Urothelium cell line (cell line): Measurements from ENCODE around the gene SFT2D3.

ENCODE experiments used
- DNase-seq: peaks from one replicate; pipeline ENCODE4 v3.0.0; 2011; ENCODE audit warnings: low spot score, mixed read lengths
- FAIRE-seq: peaks from 2 replicates; lab custom pipeline; 2011; peaks lifted over from hg19 to GRCh38; lab: Jason Lieb, UNC

Gene SFT2D3

DNA sequence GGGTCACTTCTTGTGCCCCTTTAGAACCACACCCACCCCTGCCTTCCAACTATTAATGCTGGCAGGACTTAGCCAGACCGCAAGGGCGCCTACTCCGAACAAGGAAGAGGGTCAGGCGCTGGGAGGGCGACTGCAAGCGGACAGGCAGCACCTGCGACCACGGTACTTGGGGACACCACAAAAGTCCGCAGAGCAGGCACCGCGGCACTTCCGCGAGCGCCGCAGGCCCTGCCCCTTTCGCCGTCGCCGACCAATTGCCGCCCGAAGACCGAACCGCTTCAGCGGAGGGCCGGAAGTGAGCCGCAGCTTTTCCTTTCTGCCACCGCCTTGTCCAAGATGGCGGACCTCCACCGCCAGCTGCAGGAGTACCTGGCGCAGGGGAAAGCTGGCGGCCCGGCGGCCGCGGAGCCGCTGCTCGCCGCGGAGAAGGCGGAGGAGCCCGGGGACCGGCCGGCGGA is at the start of gene SFT2D3:
SFT2D3 (plus strand) TSS at position 305 of the 458 bp plus-strand sequence; CDS start at position 337, 32 bp downstream.
- peak; percentile 99 for DNase-seq
- FAIRE-seq = peak; percentile 76

GRCh38 chr2:127651971-127652550 is 49.2 kb upstream of the SFT2D3 start:
- no peak for FAIRE-seq
- DNase-seq = no peak

- DNase-seq = no peak
- no peak for FAIRE-seq
These were observed 48.4 kb upstream of the SFT2D3 start for GRCh38 chr2:127652786-127653357.

DNA sequence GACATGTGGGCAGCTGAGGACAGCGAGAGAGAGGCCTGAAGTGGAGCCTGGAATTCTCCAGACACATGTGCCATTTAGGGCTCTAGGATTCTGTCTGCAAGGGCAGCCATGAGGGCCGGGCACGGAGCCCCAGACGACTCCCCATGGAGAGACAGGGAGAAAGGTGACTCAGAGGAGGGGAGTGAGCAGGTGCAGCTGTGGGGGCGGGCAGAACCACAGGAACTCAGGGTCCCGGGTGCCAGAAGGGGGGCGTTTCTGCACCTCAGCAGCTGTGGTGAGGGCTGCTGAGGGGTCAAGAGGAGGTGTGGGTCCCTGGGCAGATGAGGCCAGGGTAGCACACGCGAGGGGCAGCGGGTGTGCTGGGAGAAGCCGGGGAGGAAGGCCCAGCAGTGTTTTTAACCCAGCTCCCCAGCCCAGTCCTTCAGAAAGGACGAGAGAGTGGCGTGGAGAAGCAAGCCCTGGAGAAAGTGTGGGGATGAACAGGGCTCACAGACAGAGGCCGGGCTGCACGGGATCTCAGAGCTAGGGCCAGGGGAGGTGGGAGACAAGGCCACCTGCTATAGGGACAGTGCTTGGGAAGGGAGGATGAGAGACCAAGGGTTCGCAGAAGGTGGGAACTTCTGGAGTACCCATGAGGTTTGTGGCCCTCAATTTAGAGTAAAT is 47.7 kb upstream of the SFT2D3 start:
- FAIRE-seq (no peak), DNase-seq (no peak)

DNA sequence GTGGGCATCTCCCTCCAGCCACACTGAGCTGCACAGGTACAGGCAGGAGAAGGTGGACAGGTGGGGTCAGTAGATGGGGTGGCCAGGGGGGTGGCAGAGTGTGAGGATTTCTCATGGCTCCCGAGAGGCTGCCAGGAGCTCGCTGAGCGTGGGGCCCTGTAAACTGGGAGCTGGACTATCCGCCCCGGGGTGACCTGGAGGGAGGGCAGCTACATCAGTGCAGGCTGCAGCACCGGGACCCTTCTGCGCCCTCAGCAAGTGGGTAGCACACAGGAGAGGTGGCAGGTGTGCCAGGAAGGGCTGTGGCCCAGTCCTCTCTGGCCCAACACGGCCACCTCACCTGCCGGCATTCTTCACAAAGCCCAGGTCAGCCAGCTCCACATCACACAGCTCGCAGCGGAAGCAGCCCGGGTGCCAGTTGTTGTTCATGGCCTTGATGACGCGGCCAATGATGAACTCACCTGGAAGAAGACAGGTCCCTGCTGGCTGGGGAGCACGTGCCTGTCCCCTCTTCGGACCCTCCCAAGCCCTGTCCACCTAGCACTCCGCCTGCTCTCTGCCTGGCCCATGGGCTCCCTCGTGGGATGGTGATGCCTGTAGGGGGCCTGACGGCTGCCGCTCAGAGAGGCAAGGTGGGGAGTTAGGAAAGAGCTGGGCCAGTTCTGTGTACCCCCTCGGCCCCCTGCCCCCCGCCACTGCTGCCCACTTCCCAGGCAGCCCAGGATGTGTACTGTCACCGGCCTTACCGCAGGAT is 47.0 kb upstream of the SFT2D3 start:
- peak; percentile 70 for FAIRE-seq

GRCh38 chr2:127654838-127655175 is 46.5 kb upstream of the SFT2D3 start:
- FAIRE-seq (no peak), DNase-seq (no peak)

More for the DNA sequence above, 47.0 kb upstream of the SFT2D3 start:
- DNase-seq = no peak

- DNase-seq (no peak), FAIRE-seq (no peak)
These were observed 45.9 kb upstream of the SFT2D3 start for GRCh38 chr2:127655209-127656073.

- peak; percentile 30 for FAIRE-seq
- DNase-seq = no peak
These were observed 44.6 kb upstream of the SFT2D3 start for GRCh38 chr2:127656569-127657231.

DNA sequence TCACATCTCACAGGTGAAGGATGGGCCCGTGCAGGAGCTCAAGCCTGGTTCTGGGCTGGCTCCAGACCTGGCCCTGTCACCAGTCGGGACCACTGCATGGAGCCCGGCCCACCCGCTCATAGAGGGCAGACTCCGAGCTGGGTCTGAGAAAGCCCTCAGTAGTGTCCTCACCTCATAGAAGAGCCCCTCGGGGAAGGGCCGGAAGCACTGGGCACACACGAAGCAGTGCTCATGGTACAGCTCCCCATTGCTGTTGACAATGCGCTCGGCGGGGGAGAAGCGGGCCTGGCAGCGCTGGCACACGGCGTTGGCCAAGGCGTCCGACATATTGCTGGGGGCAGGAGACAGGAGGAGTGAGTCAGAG is 44.1 kb upstream of the SFT2D3 start:
- FAIRE-seq (no peak), DNase-seq (no peak)

GRCh38 chr2:127658146-127658545 is 43.2 kb upstream of the SFT2D3 start:
- DNase-seq = no peak
- FAIRE-seq = no peak

GRCh38 chr2:127658641-127659407 is 42.5 kb upstream of the SFT2D3 start:
- no peak for FAIRE-seq

DNA sequence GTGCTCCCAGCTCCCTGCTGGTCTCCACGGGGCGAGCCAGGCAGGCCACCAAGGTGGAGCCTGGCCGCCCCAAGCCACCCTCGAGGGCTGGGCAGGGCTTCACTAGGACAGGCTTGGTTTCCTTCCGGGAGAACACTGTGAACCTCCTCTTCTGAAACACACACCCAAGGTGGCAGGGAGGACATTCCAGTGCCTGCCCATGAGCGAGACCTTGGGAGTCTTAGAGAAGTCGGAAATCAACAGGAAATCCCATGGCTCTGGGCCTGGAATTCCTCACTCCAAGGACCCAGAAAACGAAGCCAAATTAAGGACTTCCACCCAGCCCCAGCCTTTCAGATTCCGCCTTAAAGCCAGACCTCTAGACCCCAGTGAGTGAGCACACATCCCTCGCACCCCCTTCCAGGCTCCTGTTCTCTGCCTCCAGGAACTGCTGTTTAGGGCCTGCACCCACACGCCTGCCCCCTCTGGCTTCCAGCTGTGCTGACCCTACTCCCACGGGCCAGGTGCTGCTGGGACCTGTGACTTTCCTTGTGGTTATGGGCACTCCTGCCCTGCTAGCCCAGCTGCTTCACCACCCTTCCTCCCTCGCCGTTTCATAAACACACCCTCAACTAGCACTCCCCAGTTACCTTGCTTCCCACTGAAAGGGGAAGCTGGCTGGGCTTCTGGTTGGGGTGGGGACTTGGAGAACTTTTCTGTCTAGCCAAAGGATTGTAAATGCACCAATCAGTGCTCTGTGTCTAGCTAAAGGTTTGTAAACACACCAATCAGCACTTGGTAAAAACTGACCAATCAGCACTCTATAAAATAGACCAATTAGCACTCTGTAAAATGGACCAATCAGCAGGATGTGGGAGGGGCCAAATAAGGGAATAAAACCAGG is 41.6 kb upstream of the SFT2D3 start:
- DNase-seq = no peak
- no peak for FAIRE-seq

More at GRCh38 chr2:127658641-127659407, 42.5 kb upstream of the SFT2D3 start:
- no peak for DNase-seq

GRCh38 chr2:127660291-127660578 is 41.1 kb upstream of the SFT2D3 start:
- FAIRE-seq (no peak), DNase-seq (no peak)

DNA sequence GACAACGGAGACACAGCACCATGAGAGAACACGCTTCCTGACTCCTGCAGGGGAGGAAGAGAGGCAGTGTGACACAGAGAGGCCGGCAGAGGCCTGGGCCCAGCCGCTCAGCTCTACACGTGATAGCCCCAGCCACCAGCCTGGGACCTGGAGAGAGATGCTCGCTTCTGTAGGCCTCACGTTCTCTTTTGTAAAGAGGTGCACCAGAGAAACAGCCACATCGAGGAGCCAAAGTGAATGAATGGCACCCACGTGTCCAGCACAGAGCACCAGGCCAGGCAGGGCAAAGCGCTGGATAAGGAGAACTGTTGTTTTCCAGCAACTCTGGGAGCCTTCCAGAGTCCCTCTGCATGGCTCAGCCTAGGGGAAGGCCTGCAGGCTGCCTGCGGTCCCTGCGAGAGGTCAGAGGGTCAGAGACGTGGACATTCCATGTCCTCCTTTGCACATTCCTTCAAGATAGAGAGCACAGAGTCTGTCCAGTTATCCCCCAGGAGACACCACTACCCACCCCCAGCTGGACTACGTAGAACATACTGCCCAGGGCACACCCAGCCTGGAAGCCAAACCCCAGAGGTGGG is 40.1 kb upstream of the SFT2D3 start:
- DNase-seq (no peak), FAIRE-seq (no peak)

GRCh38 chr2:127661949-127662510 is 39.3 kb upstream of the SFT2D3 start:
- DNase-seq = no peak
- FAIRE-seq = no peak

DNA sequence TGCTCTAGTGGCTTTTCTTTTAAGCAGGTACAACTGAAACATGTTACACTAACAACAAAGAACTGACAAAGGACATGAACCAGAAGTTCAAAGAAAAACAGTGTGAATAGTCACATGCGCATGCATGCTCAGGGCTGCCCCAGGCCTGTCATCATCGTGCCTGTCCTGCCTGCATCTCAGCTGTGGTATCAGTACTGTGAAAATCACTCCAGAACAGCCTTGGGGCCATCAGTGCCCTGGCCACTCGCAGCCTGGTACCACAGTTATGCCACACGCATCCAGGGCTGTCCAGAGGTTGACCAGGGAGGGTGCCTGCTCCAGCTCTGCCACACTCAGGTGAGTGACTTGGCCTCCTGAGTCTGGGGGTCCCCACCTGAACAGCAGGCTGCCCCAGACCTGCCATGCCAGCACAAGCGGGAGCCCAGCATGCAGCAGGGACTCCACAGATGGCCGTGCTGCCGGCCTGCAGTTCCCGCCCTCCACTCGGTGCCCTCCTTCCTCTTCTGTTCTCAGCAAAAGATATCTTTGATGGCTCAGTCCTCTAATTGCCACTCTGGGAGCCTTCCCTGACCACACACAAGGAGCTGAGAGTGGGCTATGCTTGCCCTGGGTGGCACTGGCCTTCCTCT is 38.2 kb upstream of the SFT2D3 start:
- no peak for DNase-seq
- peak; percentile 56 for FAIRE-seq

- no peak for FAIRE-seq
- DNase-seq = no peak
These were observed 37.7 kb upstream of the SFT2D3 start for GRCh38 chr2:127663566-127664064.
